ENCODE results near the gene VWA7.

The VWA7 gene

GRCh38 chr6:31720196-31720770, 56.8 kb downstream of the VWA7 start:
- no peak for DNase-seq (ENCODE audit: low read depth, low spot score)
- no CpG with 5 or more reads among the region's 5 CpGs for WGBS (ENCODE audit: insufficient coverage, insufficient read length)
- no peak overlapping the region for H3K4me3 ChIP-seq (ENCODE audit: low read length)
- H3K27ac ChIP-seq (ENCODE audit: low read length), result no peak overlapping the region
- no peaks in the 10 kb centered on the region for H3K36me3 ChIP-seq (ENCODE audit: control insufficient read depth, insufficient read depth, low read length)
- no peaks in the 10 kb centered on the region for H3K27me3 ChIP-seq (ENCODE audit: control insufficient read depth, insufficient read depth, low read length)
- no peaks in the 10 kb centered on the region for H3K9me3 ChIP-seq (ENCODE audit: control insufficient read depth, insufficient read depth, low read length)
- peaks cover 10% of the 10 kb centered on the region; the same call in 1 of the 2 replicates for H3K4me1 ChIP-seq (ENCODE audit: control insufficient read depth, insufficient read depth, low read length)

- no peak overlapping the region for H3K4me3 ChIP-seq (ENCODE audit: low read length)
- no CpG with 5 or more reads among the region's 6 CpGs for WGBS (ENCODE audit: insufficient coverage, insufficient read length)
- H3K27me3 ChIP-seq (ENCODE audit: control insufficient read depth, insufficient read depth, low read length), result no peaks in the 10 kb centered on the region
- no peaks in the 10 kb centered on the region for H3K36me3 ChIP-seq (ENCODE audit: control insufficient read depth, insufficient read depth, low read length)
- H3K9me3 ChIP-seq (ENCODE audit: control insufficient read depth, insufficient read depth, low read length), result no peaks in the 10 kb centered on the region
- DNase-seq (ENCODE audit: low read depth, low spot score), result no peak
- H3K27ac ChIP-seq (ENCODE audit: low read length), result no peak overlapping the region
- peaks cover 12% of the 10 kb centered on the region for H3K4me1 ChIP-seq (ENCODE audit: control insufficient read depth, insufficient read depth, low read length)
These were observed 58.1 kb downstream of the VWA7 start for GRCh38 chr6:31719001-31719400.

- WGBS (ENCODE audit: insufficient coverage, insufficient read length), result no CpG with 5 or more reads among the region's 1 CpG
- DNase-seq (ENCODE audit: low read depth, low spot score), result no peak
- H3K36me3 ChIP-seq (ENCODE audit: control insufficient read depth, insufficient read depth, low read length), result no peaks in the 10 kb centered on the region
- no peaks in the 10 kb centered on the region for H3K9me3 ChIP-seq (ENCODE audit: control insufficient read depth, insufficient read depth, low read length)
- no peak overlapping the region for H3K4me3 ChIP-seq (ENCODE audit: low read length)
- no peaks in the 10 kb centered on the region for H3K27me3 ChIP-seq (ENCODE audit: control insufficient read depth, insufficient read depth, low read length)
- H3K27ac ChIP-seq (ENCODE audit: low read length), result no peak overlapping the region
- H3K4me1 ChIP-seq (ENCODE audit: control insufficient read depth, insufficient read depth, low read length), result peaks cover 16% of the 10 kb centered on the region
These were observed 58.9 kb downstream of the VWA7 start for GRCh38 chr6:31718265-31718664.

GRCh38 chr6:31717499-31718222, 59.5 kb downstream of the VWA7 start:
- Histone ChIP-seq H3K9me3 (ENCODE audit: control insufficient read depth, insufficient read depth, low read length) (no peaks in the 10 kb centered on the region), H3K27me3 (ENCODE audit: control insufficient read depth, insufficient read depth, low read length) (no peaks in the 10 kb centered on the region), H3K4me3 (ENCODE audit: low read length) (no peak overlapping the region), H3K27ac (ENCODE audit: low read length) (no peak overlapping the region), H3K4me1 (ENCODE audit: control insufficient read depth, insufficient read depth, low read length) (peaks cover 16% of the 10 kb centered on the region), H3K36me3 (ENCODE audit: control insufficient read depth, insufficient read depth, low read length) (no peaks in the 10 kb centered on the region)
- WGBS (ENCODE audit: insufficient coverage, insufficient read length), result no CpG with 5 or more reads among the region's 10 CpGs
- no peak for DNase-seq (ENCODE audit: low read depth, low spot score)
